HCT116 (cell line): ENCODE data around the gene C9orf72. TPM values are rescaled to one million over a fixed set of nuclear protein-coding genes. Genes with fewer than 3 reads are reported as not detected.

Source experiments
- ATAC-seq: fragments of 200-7000 bp; cut with Tn5 transposase; 2 replicates; pipeline ENCODE4 v1.9.1; 2020; ENCODE audit warnings: mild to moderate bottlenecking, moderate library complexity
- BruUV-seq: library from RNA; stranded (reverse); fragments of 400-500 nt; replicated peaks from 2 replicates; lab custom pipeline; 2021; lab: Mats Ljungman, UMichigan
- CTCF ChIA-PET: fragments of 300-600 bp; sonication (Branson Sonifier 250); formaldehyde crosslinking; loops from one replicate; lab custom pipeline; 2021; ENCODE audit warnings: antibody characterized with exemption; lab: Charles Lee
- POLR2A ChIA-PET: fragments of 300-600, 350-600 bp; sonication (Branson Sonifier 250); formaldehyde crosslinking; loops from one replicate; lab custom pipeline; 2021; ENCODE audit warnings: antibody characterized with exemption; lab: Charles Lee
- RAD21 ChIA-PET, 2 experiments: fragments of 300-600 bp; sonication (Branson Sonifier 250); formaldehyde crosslinking; loops; one replicate each; lab custom pipeline; 2023; ENCODE audit warnings: low total read pairs in 2 of 2; ENCODE audit not compliant: uncharacterized antibody in 2 of 2, unreplicated experiment in 2 of 2, low non-redundant PET in 1 of 2; lab: Charles Lee
- DNase-seq: peaks from one replicate; pipeline ENCODE4 v3.0.0-alpha.2; 2010; ENCODE audit warnings: low read depth, low spot score
- H2AFZ ChIP-seq: fragments of 200-600 bp; shearing (Covaris generic), sonication (generic); 2 replicates; pipeline ENCODE4 v1.6.1; 2017; ENCODE audit warnings: low read depth, mixed run types, mixed read lengths, antibody characterized with exemption, low read length; ENCODE audit not compliant: poor library complexity, severe bottlenecking
- H3K27ac ChIP-seq: 2 replicates; pipeline ENCODE4 v1.5.1; 2012; ENCODE audit warnings: low read depth, low read length
- H3K27me3 ChIP-seq: fragments of 200-600 bp; sonication (generic); 2 replicates; pipeline ENCODE4 v1.6.1; 2016; ENCODE audit warnings: mixed run types, low read length, mixed read lengths; ENCODE audit not compliant: insufficient read depth
- H3K36me3 ChIP-seq, 2 experiments: fragments of 200-500 bp in 1 of 2; fragments of 200-600 bp in 1 of 2; sonication (Bioruptor generic) in 1 of 2; sonication (generic) in 1 of 2; 2 replicates each; pipeline versions ENCODE4 v1.5.1 to v1.6.1; 2014 to 2016; ENCODE audit warnings: low read length in 2 of 2, inconsistent platforms in 1 of 2, mixed read lengths in 1 of 2, mixed run types in 1 of 2; ENCODE audit not compliant: insufficient read depth in 2 of 2, control insufficient read depth in 1 of 2
- H3K4me1 ChIP-seq, 2 experiments: fragments of 200-600 bp in 1 of 2; sonication (generic) in 1 of 2; 2 replicates each; pipeline versions ENCODE4 v1.5.1 to v1.6.1; 2012 to 2017; ENCODE audit warnings: low read length in 2 of 2, inconsistent platforms in 1 of 2, mild to moderate bottlenecking in 1 of 2, mixed read lengths in 1 of 2, mixed run types in 1 of 2, moderate library complexity in 1 of 2; ENCODE audit not compliant: insufficient read depth in 2 of 2, control insufficient read depth in 1 of 2
- H3K4me2 ChIP-seq: fragments of 200-600 bp; sonication (generic); 2 replicates; pipeline ENCODE4 v1.6.1; 2017; ENCODE audit warnings: mixed run types, low read length, mixed read lengths
- H3K4me3 ChIP-seq, 2 experiments: fragments of 200-600 bp in 1 of 2; sonication (generic) in 1 of 2; replicated peaks in 1 of 2; 2 replicates each; pipeline ENCODE4 v1.5.1; 2011 to 2016; ENCODE audit warnings: low read length in 2 of 2, control low read depth in 1 of 2, low read depth in 1 of 2, mild to moderate bottlenecking in 1 of 2, mixed read lengths in 1 of 2, mixed run types in 1 of 2
- H3K79me2 ChIP-seq: fragments of 200-600 bp; sonication (generic); 2 replicates; pipeline ENCODE4 v1.6.1; 2017; ENCODE audit warnings: mild to moderate bottlenecking, mixed run types, low read length, moderate library complexity, mixed read lengths; ENCODE audit not compliant: insufficient read depth
- H3K9ac ChIP-seq: fragments of 200-600 bp; sonication (generic); 2 replicates; pipeline ENCODE4 v1.6.1; 2016; ENCODE audit warnings: low read length, mixed read lengths
- H3K9me2 ChIP-seq: fragments of 200-600 bp; sonication (generic), shearing (Covaris generic); 2 replicates; pipeline ENCODE4 v1.6.1; 2017; ENCODE audit warnings: mixed run types, mild to moderate bottlenecking, moderate library complexity; ENCODE audit not compliant: insufficient read depth
- H3K9me3 ChIP-seq, 2 experiments: fragments of 200-500 bp in 1 of 2; fragments of 200-600 bp in 1 of 2; sonication (Bioruptor generic) in 1 of 2; sonication (generic) in 1 of 2; 2 replicates each; pipeline ENCODE4 v1.6.1; 2014 to 2017; ENCODE audit warnings: low read length in 2 of 2, mixed read lengths in 2 of 2, inconsistent platforms in 1 of 2, low read depth in 1 of 2, mild to moderate bottlenecking in 1 of 2, mixed run types in 1 of 2, moderate library complexity in 1 of 2; ENCODE audit not compliant: control insufficient read depth in 1 of 2, insufficient read depth in 1 of 2
- H4K20me1 ChIP-seq: fragments of 200-600 bp; sonication (generic), shearing (Covaris generic); 2 replicates; pipeline ENCODE4 v1.6.1; 2017; ENCODE audit warnings: mixed run types, mild to moderate bottlenecking, moderate library complexity; ENCODE audit not compliant: insufficient read depth
- CBX3 ChIP-seq: IDR thresholded peaks from 2 replicates; pipeline ENCODE4 v1.6.1; 2012; ENCODE audit warnings: low read depth
- EGR1 ChIP-seq: IDR thresholded peaks from 2 replicates; pipeline ENCODE4 v1.6.1; 2012; ENCODE audit warnings: low read depth
- EZH2 ChIP-seq: fragments of 200-600 bp; sonication (generic); IDR thresholded peaks from 2 replicates; pipeline ENCODE4 v1.6.1; 2017; ENCODE audit warnings: antibody characterized with exemption, mixed run types
- FOSL1 ChIP-seq: IDR thresholded peaks from 2 replicates; pipeline ENCODE4 v1.6.1; 2012; ENCODE audit warnings: low read depth
- POLR2A ChIP-seq: IDR thresholded peaks from 2 replicates; pipeline ENCODE4 v1.7.0; 2011; ENCODE audit warnings: borderline replicate concordance; ENCODE audit not compliant: insufficient read depth, insufficient read length; ENCODE audit errors: extremely low read depth
- SIN3A ChIP-seq: IDR thresholded peaks from 2 replicates; pipeline ENCODE4 v1.6.1; 2012; ENCODE audit warnings: low read depth
- TCF7L2 ChIP-seq: IDR thresholded peaks from 2 replicates; pipeline ENCODE4 v1.7.0; 2011; ENCODE audit warnings: borderline replicate concordance, inconsistent platforms; ENCODE audit not compliant: insufficient read depth, insufficient read length; ENCODE audit errors: extremely low read depth
- intact Hi-C: fragments of 100-400 bp; cut with micrococcal nuclease; formaldehyde crosslinking; loops from 2 replicates; pipeline ENCODE4 v1.10.0; 2022
- total RNA-seq: library from RNA; stranded (reverse); gene quantifications from one replicate; pipeline ENCODE4 v1.2.1, GENCODE V29; 2021; ENCODE audit not compliant: unreplicated experiment
- TF ChIP-seq, protein P1 (sequence below): IDR thresholded peaks from 2 replicates; pipeline ENCODE4 v1.6.1; 2012; ENCODE audit warnings: low read depth
- TF ChIP-seq, protein P2 (sequence below): IDR thresholded peaks from 2 replicates; pipeline ENCODE4 v1.6.1; 2011; ENCODE audit warnings: mild to moderate bottlenecking, low read length, moderate library complexity; ENCODE audit not compliant: insufficient replicate concordance; ENCODE audit errors: extremely low read depth

The C9orf72 gene
- total RNA-seq, 1 experiment from 2014 or later: 12.0 TPM

DNA sequence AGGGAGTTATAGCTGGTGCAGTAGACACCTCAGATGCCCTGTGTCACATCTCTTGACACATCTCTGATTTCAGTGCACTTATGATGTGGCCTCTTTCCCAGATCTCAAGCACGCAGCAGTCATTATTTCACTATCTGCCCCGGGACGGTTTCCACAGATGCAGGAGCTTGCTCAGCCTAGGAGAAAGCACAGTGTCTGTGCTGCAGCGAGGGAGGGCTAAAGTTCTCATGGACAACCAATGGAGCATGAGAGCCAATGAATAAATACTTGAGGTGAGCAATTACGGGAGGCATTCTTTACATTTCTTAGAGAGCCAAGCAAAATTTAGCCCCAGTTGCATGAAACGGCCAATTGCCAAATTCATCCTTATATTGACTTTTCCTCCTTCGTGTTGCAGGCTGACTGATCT, 36.2 kb downstream of the C9orf72 start:
- ATAC-seq (no peak), DNase-seq (no peak)
- Histone ChIP-seq H3K4me2 (no peak overlapping the region), H3K4me3 (no peak overlapping the region), H2AFZ (no peak overlapping the region), H3K9me3 (no peaks in the 10 kb centered on the region), H3K27ac (no peak overlapping the region), H3K4me1 (no peaks in the 10 kb centered on the region), H3K27me3 (no peaks in the 10 kb centered on the region), H3K36me3 (no peaks in the 10 kb centered on the region; a peak in 1 of 4 replicates), H3K9me2 (no peaks in the 10 kb centered on the region), H4K20me1 (no peaks in the 10 kb centered on the region), H3K9ac (no peak overlapping the region), H3K79me2 (no peaks in the 10 kb centered on the region)
- RAD21 ChIA-PET: no interaction called here
- CTCF ChIA-PET: interaction anchor here (1.9 kb wide), 1 partner anchor 204 kb away, joined by 7 read pairs; no protein-coding TSS in a partner anchor
- no TSS peak for BruUV-seq
- TF ChIP-seq EGR1 (no peak), POLR2A (no peak), EZH2 (no peak), SIN3A (no peak), TCF7L2 (no peak), CBX3 (no peak), FOSL1 (no peak)
- TF ChIP-seq, protein P1, sequence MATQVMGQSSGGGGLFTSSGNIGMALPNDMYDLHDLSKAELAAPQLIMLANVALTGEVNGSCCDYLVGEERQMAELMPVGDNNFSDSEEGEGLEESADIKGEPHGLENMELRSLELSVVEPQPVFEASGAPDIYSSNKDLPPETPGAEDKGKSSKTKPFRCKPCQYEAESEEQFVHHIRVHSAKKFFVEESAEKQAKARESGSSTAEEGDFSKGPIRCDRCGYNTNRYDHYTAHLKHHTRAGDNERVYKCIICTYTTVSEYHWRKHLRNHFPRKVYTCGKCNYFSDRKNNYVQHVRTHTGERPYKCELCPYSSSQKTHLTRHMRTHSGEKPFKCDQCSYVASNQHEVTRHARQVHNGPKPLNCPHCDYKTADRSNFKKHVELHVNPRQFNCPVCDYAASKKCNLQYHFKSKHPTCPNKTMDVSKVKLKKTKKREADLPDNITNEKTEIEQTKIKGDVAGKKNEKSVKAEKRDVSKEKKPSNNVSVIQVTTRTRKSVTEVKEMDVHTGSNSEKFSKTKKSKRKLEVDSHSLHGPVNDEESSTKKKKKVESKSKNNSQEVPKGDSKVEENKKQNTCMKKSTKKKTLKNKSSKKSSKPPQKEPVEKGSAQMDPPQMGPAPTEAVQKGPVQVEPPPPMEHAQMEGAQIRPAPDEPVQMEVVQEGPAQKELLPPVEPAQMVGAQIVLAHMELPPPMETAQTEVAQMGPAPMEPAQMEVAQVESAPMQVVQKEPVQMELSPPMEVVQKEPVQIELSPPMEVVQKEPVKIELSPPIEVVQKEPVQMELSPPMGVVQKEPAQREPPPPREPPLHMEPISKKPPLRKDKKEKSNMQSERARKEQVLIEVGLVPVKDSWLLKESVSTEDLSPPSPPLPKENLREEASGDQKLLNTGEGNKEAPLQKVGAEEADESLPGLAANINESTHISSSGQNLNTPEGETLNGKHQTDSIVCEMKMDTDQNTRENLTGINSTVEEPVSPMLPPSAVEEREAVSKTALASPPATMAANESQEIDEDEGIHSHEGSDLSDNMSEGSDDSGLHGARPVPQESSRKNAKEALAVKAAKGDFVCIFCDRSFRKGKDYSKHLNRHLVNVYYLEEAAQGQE: no peak
- TF ChIP-seq, protein P2, sequence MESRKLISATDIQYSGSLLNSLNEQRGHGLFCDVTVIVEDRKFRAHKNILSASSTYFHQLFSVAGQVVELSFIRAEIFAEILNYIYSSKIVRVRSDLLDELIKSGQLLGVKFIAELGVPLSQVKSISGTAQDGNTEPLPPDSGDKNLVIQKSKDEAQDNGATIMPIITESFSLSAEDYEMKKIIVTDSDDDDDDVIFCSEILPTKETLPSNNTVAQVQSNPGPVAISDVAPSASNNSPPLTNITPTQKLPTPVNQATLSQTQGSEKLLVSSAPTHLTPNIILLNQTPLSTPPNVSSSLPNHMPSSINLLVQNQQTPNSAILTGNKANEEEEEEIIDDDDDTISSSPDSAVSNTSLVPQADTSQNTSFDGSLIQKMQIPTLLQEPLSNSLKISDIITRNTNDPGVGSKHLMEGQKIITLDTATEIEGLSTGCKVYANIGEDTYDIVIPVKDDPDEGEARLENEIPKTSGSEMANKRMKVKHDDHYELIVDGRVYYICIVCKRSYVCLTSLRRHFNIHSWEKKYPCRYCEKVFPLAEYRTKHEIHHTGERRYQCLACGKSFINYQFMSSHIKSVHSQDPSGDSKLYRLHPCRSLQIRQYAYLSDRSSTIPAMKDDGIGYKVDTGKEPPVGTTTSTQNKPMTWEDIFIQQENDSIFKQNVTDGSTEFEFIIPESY: no peak
- POLR2A ChIA-PET: no interaction called here
- intact Hi-C loops: no loop called here
